ENCODE measurements around the gene SLC27A2. TPM values are rescaled to one million over a fixed set of nuclear protein-coding genes. Genes with fewer than 3 reads are reported as not detected.

SLC27A2 gene
- total and polyA plus RNA-seq, 2 donors (not counting 1 experiment from before 2014, with no cell fraction given), result 0.49 to 0.66 TPM

- TF ChIP-seq, protein P1, sequence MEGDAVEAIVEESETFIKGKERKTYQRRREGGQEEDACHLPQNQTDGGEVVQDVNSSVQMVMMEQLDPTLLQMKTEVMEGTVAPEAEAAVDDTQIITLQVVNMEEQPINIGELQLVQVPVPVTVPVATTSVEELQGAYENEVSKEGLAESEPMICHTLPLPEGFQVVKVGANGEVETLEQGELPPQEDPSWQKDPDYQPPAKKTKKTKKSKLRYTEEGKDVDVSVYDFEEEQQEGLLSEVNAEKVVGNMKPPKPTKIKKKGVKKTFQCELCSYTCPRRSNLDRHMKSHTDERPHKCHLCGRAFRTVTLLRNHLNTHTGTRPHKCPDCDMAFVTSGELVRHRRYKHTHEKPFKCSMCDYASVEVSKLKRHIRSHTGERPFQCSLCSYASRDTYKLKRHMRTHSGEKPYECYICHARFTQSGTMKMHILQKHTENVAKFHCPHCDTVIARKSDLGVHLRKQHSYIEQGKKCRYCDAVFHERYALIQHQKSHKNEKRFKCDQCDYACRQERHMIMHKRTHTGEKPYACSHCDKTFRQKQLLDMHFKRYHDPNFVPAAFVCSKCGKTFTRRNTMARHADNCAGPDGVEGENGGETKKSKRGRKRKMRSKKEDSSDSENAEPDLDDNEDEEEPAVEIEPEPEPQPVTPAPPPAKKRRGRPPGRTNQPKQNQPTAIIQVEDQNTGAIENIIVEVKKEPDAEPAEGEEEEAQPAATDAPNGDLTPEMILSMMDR (conservative IDR thresholded peaks at IDR 0.05 in 1 of 2, IDR thresholded peaks at IDR 0.05 in 1 of 2; ENCODE audit: low read depth in 1 of 2, low read length in 2 of 2), result no peak
- TF ChIP-seq EZH2 (IDR thresholded peaks at IDR 0.05; ENCODE audit: low read length, missing control alignments), result no peak
- Histone ChIP-seq H3K9ac (ENCODE audit: insufficient read depth, low read length) (no peak overlapping the region), H3K4me1 (ENCODE audit: control insufficient read depth, extremely low read depth, insufficient read depth, low read length) (peaks cover 10% of the 10 kb centered on the region), H3K9me3 (ENCODE audit: control insufficient read depth, insufficient read depth, low read depth, low read length) (no peaks in the 10 kb centered on the region), H2AFZ (ENCODE audit: low read length) (no peak overlapping the region), H3K4me3 (replicated peaks in 1 of 4; ENCODE audit: control extremely low read depth in 1 of 4, insufficient read depth in 1 of 4, low read depth in 3 of 4, low read length in 4 of 4) (no peak overlapping the region), H3K4me2 (ENCODE audit: extremely low read depth, insufficient read depth, low read length) (no peak overlapping the region), H3K36me3 (ENCODE audit: control insufficient read depth, insufficient read depth, low read length) (no peaks in the 10 kb centered on the region), H3K79me2 (ENCODE audit: control insufficient read depth, insufficient read depth, low read length) (no peaks in the 10 kb centered on the region), H4K20me1 (ENCODE audit: control insufficient read depth, extremely low read depth, insufficient read depth, low read length) (no peaks in the 10 kb centered on the region), H3K27ac (ENCODE audit: insufficient read depth, low read length) (no peak overlapping the region), H3K27me3 (ENCODE audit: control insufficient read depth, insufficient read depth, low read length) (no peaks in the 10 kb centered on the region)
- DNase-seq (ENCODE audit: low read depth in 2 of 2), result no peak
Measured at GRCh38 chr15:50141856-50142255, 40.1 kb upstream of the SLC27A2 start.

GRCh38 chr15:50143255-50143860 is 38.6 kb upstream of the SLC27A2 start:
- DNase-seq (ENCODE audit: low read depth in 2 of 2), result no peak
- Histone ChIP-seq H3K27me3 (ENCODE audit: control insufficient read depth, insufficient read depth, low read length) (no peaks in the 10 kb centered on the region), H3K9ac (ENCODE audit: insufficient read depth, low read length) (no peak overlapping the region), H2AFZ (ENCODE audit: low read length) (no peak overlapping the region), H4K20me1 (ENCODE audit: control insufficient read depth, extremely low read depth, insufficient read depth, low read length) (no peaks in the 10 kb centered on the region), H3K27ac (ENCODE audit: insufficient read depth, low read length) (no peak overlapping the region), H3K4me3 (replicated peaks in 1 of 4; ENCODE audit: control extremely low read depth in 1 of 4, insufficient read depth in 1 of 4, low read depth in 3 of 4, low read length in 4 of 4) (no peak overlapping the region), H3K36me3 (ENCODE audit: control insufficient read depth, insufficient read depth, low read length) (no peaks in the 10 kb centered on the region), H3K9me3 (ENCODE audit: control insufficient read depth, insufficient read depth, low read depth, low read length) (no peaks in the 10 kb centered on the region), H3K4me1 (ENCODE audit: control insufficient read depth, extremely low read depth, insufficient read depth, low read length) (peaks cover 3% of the 10 kb centered on the region), H3K4me2 (ENCODE audit: extremely low read depth, insufficient read depth, low read length) (no peak overlapping the region), H3K79me2 (ENCODE audit: control insufficient read depth, insufficient read depth, low read length) (no peaks in the 10 kb centered on the region)
- TF ChIP-seq EZH2 (IDR thresholded peaks at IDR 0.05; ENCODE audit: low read length, missing control alignments), result no peak
- TF ChIP-seq, protein P1 (conservative IDR thresholded peaks at IDR 0.05 in 1 of 2, IDR thresholded peaks at IDR 0.05 in 1 of 2; ENCODE audit: low read depth in 1 of 2, low read length in 2 of 2), result no peak

DNA sequence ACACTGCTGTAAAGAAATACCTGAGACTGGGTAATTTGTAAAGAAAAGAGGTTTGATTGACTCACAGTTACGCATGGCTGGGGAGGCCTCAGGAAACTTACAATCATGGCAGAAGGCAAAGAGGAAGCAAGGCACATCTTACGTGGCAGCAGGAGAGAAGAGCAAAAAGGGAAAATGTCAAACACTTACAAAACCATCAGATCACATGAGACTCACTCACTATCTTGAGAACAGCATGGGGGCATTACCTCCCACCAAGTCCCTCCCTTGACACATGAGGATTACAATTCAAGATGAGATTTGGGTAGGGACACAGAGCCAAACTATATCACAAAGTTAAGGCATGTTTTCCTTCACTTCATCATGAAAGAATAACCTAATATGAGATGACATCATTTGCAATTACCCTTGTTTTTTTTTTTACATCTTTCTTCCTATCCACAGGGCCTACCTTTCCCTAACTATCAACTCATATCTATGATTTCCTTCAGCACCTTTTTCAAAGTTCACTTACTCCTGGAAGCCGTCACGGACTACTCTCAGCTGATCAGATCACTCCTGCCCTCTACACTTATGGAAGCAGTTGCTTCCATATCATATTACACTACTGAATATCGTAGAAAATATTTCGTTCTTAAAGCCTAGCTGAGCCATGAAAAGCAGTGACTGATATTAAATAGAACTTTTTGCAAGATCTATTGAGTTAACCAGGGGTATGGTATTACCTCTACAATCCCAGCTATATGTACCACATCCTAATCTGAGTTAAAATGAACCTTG is 37.5 kb upstream of the SLC27A2 start:
- Histone ChIP-seq H3K79me2 (ENCODE audit: control insufficient read depth, insufficient read depth, low read length) (no peaks in the 10 kb centered on the region), H2AFZ (ENCODE audit: low read length) (no peak overlapping the region), H3K9me3 (ENCODE audit: control insufficient read depth, insufficient read depth, low read depth, low read length) (no peaks in the 10 kb centered on the region), H3K4me1 (ENCODE audit: control insufficient read depth, extremely low read depth, insufficient read depth, low read length) (peaks cover 3% of the 10 kb centered on the region), H3K27me3 (ENCODE audit: control insufficient read depth, insufficient read depth, low read length) (no peaks in the 10 kb centered on the region), H3K36me3 (ENCODE audit: control insufficient read depth, insufficient read depth, low read length) (no peaks in the 10 kb centered on the region), H3K4me2 (ENCODE audit: extremely low read depth, insufficient read depth, low read length) (no peak overlapping the region), H3K4me3 (replicated peaks in 1 of 4; ENCODE audit: control extremely low read depth in 1 of 4, insufficient read depth in 1 of 4, low read depth in 3 of 4, low read length in 4 of 4) (no peak overlapping the region), H3K9ac (ENCODE audit: insufficient read depth, low read length) (no peak overlapping the region), H4K20me1 (ENCODE audit: control insufficient read depth, extremely low read depth, insufficient read depth, low read length) (no peaks in the 10 kb centered on the region), H3K27ac (ENCODE audit: insufficient read depth, low read length) (no peak overlapping the region)
- peak in 1 of 2 donors; percentile 35 for DNase-seq (ENCODE audit: low read depth in 2 of 2)
- no peak for TF ChIP-seq EZH2 (IDR thresholded peaks at IDR 0.05; ENCODE audit: low read length, missing control alignments)
- TF ChIP-seq, protein P1 (conservative IDR thresholded peaks at IDR 0.05 in 1 of 2, IDR thresholded peaks at IDR 0.05 in 1 of 2; ENCODE audit: low read depth in 1 of 2, low read length in 2 of 2), result no peak
